HG03571 (cell line): ENCODE results near the gene LAIR2.
"Not testable (repeated sequence)": the region's sequence is repeated elsewhere in the genome, so short reads cannot be mapped to it uniquely, and the experiment has no call there.

ENCODE experiments used
- ATAC-seq: cut with Tn5 transposase; IDR thresholded peaks from one replicate; pipeline ENCODE4 v1.9.1; 2021; ENCODE audit not compliant: unreplicated experiment

The LAIR2 gene

GRCh38 chr19:54464044-54464629 lies 38.5 kb upstream of the LAIR2 start:
- ATAC-seq = peak; percentile 36

- peak; percentile 43 for ATAC-seq
These were observed 37.8 kb upstream of the LAIR2 start for GRCh38 chr19:54464630-54465425.

- no peak for ATAC-seq
These were observed 37.1 kb upstream of the LAIR2 start for GRCh38 chr19:54465426-54466109.

- ATAC-seq = not testable (repeated sequence)
These were observed 36.5 kb upstream of the LAIR2 start for GRCh38 chr19:54466110-54466480.

- ATAC-seq = no peak
These were observed 33.1 kb upstream of the LAIR2 start for GRCh38 chr19:54469496-54469934.

GRCh38 chr19:54470276-54470887 lies 32.2 kb upstream of the LAIR2 start:
- no peak for ATAC-seq

GRCh38 chr19:54470991-54471782 lies 31.4 kb upstream of the LAIR2 start:
- no peak for ATAC-seq

GRCh38 chr19:54473071-54473891 lies 29.4 kb upstream of the LAIR2 start, which contains the start of gene CDC42EP5:
Gene CDC42EP5, minus strand, starts transcription at chr19:54473296. Its CDS starts 7,749 bp downstream, at chr19:54465547.
- no peak for ATAC-seq

GRCh38 chr19:54473892-54474372 lies 28.7 kb upstream of the LAIR2 start:
- ATAC-seq = no peak

- ATAC-seq = no peak
These were observed 26.9 kb upstream of the LAIR2 start for GRCh38 chr19:54475706-54476105.

- no peak for ATAC-seq
These were observed 25.0 kb upstream of the LAIR2 start for GRCh38 chr19:54477650-54478049.

- ATAC-seq = no peak
These were observed 23.9 kb upstream of the LAIR2 start for GRCh38 chr19:54478677-54479266.

- ATAC-seq = no peak
These were observed 22.6 kb upstream of the LAIR2 start for GRCh38 chr19:54480051-54480450.

- no peak for ATAC-seq
These were observed 21.2 kb upstream of the LAIR2 start for GRCh38 chr19:54481326-54481930.

GRCh38 chr19:54482889-54483288 lies 19.7 kb upstream of the LAIR2 start:
- no peak for ATAC-seq

GRCh38 chr19:54484451-54484850 lies 18.2 kb upstream of the LAIR2 start:
- no peak for ATAC-seq

- ATAC-seq = no peak
These were observed 16.8 kb upstream of the LAIR2 start for GRCh38 chr19:54485851-54486250.

- no peak for ATAC-seq
These were observed 13.3 kb upstream of the LAIR2 start for GRCh38 chr19:54489341-54489740.

- ATAC-seq = no peak
These were observed 12.9 kb upstream of the LAIR2 start for GRCh38 chr19:54489766-54490165.
